ENCODE data around the gene POLRMT.

The POLRMT gene

DNA sequence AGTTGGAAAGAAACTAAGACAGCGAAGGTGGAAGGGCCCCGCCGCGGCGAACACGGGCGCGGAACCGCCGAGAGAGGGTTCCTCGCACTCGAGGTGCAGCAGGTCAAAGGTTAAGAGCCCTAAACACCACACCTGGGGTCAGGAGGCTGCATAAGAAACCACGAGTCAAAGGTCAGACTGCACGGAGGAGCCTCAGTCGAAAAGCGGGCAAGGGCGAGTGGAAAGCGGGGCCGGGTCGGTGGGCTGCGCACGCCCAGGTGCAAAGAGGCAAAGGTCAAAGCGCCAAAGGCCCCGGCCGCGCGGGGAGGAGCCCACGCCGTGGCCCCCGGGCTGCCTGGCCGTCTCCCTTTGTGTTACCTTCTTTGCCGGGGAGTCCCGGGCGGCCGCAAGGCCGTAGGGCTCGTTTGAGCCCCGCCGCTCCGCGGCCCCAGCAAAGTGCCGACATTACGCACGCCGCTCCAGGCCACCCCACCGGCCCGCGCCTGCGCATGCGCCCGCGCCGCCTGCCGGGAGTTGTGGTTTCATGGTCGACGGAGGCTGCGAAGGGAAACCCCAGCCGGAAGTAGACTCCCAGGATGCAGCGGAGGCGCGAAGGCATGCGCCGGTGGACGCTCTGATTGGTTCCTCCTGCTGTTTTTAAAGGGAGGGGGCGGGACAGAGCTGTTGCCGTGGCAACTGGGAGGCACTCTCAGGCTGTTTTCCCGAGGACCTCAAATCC lies at the start of gene POLRMT:
POLRMT (minus strand) TSS at position 470 of the 718 bp plus-strand sequence; CDS start at position 445, 25 bp downstream.
- ATAC-seq (replicated peaks; ENCODE audit: extremely low read depth, poor library complexity, severe bottlenecking) (peak; percentile 95), DNase-seq (ENCODE audit: low spot score in 2 of 2) (peak; percentile 80 to 92)
- Mint-ChIP-seq H3K9me3 (no peaks in the 10 kb centered on the region), H3K36me3 (ENCODE audit: insufficient read depth) (peaks cover 36% of the 10 kb centered on the region), H3K27me3 (no peaks in the 10 kb centered on the region), H3K4me3 (peak within 1 kb of the TSS; percentile 95), H3K27ac (ENCODE audit: low read depth) (peak within 1 kb of the TSS; percentile 97), H3K4me1 (peaks cover 43% of the 10 kb centered on the region)

DNA sequence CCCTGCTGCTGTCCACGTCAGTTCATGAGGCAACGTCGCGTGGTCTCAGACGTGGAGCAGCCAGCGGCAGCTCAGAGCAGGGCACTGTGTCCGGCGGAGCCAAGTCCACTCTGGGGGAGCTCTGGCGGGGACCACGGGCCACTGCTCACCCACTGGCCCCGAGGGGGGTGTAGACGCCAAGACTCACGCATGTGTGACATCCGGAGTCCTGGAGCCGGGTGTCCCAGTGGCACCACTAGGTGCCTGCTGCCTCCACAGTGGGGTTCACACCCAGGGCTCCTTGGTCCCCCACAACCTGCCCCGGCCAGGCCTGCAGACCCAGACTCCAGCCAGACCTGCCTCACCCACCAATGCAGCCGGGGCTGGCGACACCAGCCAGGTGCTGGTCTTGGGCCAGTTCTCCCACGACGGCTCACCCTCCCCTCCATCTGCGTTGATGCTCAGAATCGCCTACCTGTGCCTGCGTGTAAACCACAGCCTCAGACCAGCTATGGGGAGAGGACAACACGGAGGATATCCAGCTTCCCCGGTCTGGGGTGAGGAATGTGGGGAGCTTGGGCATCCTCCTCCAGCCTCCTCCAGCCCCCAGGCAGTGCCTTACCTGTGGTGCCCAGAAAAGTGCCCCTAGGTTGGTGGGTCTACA lies 49.5 kb upstream of the POLRMT start:
- Mint-ChIP-seq H3K4me3 (no peak overlapping the region), H3K4me1 (peaks cover 6% of the 10 kb centered on the region), H3K9me3 (no peaks in the 10 kb centered on the region), H3K27me3 (no peaks in the 10 kb centered on the region), H3K27ac (ENCODE audit: low read depth) (no peak overlapping the region), H3K36me3 (ENCODE audit: insufficient read depth) (no peaks in the 10 kb centered on the region)
- DNase-seq (ENCODE audit: low spot score in 2 of 2) = no peak
- no peak for ATAC-seq (replicated peaks; ENCODE audit: extremely low read depth, poor library complexity, severe bottlenecking)

DNA sequence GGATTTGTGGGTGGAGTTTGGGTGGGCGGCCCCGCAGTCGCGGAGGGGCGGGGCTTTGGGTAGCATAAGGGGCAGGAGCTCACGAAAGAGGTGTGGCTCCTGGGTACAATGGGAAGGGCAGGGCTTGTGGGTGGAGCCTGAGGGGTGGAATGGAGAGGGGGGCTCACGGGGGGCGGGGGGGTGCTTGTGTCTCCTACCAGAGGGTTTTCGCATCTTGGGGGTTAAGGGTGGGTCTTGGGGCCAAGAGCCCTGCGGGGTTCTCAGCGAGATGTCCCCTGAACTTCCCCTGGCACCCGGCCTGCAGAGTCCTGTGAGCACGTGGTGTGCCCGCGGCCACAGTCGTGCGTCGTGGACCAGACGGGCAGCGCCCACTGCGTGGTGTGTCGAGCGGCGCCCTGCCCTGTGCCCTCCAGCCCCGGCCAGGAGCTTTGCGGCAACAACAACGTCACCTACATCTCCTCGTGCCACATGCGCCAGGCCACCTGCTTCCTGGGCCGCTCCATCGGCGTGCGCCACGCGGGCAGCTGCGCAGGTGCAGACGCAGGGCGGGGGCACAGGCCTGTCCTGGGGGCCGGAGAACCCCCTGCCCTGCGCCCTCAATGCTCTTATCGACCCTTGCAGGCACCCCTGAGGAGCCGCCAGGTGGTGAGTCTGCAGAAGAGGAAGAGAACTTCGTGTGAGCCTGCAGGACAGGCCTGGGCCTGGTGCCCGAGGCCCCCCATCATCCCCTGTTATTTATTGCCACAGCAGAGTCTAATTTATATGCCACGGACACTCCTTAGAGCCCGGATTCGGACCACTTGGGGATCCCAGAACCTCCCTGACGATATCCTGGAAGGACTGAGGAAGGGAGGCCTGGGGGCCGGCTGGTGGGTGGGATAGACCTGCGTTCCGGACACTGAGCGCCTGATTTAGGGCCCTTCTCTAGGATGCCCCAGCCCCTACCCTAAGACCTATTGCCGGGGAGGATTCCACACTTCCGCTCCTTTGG lies 48.0 kb upstream of the POLRMT start:
- Mint-ChIP-seq H3K4me3 (peak overlapping the region; percentile 69), H3K27me3 (no peaks in the 10 kb centered on the region), H3K36me3 (ENCODE audit: insufficient read depth) (no peaks in the 10 kb centered on the region), H3K27ac (ENCODE audit: low read depth) (peak overlapping the region; percentile 83), H3K9me3 (no peaks in the 10 kb centered on the region), H3K4me1 (peaks cover 6% of the 10 kb centered on the region)
- ATAC-seq (replicated peaks; ENCODE audit: extremely low read depth, poor library complexity, severe bottlenecking) (no peak), DNase-seq (ENCODE audit: low spot score in 2 of 2) (no peak)

DNA sequence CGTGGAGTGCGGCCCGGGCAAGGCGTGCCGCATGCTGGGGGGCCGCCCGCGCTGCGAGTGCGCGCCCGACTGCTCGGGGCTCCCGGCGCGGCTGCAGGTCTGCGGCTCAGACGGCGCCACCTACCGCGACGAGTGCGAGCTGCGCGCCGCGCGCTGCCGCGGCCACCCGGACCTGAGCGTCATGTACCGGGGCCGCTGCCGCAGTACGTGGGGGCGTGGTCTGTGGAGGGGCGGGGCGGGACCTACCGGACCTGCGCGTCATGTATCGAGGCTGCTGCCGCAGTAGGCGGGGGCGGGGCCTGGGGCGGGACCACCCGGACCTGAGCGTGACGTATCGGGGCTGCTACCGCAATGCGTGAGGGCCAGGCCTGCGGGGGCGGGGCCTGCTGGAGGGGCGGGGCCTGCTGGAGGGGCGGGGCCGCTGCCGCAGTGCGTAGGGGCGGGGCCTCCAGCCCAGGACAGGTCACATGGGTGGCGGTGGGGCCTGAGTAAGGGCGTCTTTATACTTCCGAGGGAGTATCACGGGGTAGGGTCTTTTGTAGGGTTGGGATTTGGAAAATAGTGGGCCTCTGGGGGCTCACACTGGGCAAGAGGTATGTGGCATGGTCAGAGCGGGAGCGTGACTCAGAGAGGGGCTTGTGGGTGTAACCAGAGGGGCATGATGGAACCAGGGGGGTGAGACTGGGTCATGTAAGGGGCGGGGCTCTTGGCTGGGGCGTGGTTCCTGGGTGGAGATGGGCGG lies 47.1 kb upstream of the POLRMT start:
- ATAC-seq (replicated peaks; ENCODE audit: extremely low read depth, poor library complexity, severe bottlenecking) = peak; percentile 79
- H3K36me3 Mint-ChIP-seq (ENCODE audit: insufficient read depth) = no peaks in the 10 kb centered on the region
- H3K27me3 Mint-ChIP-seq = peaks cover 3% of the 10 kb centered on the region
- H3K4me3 Mint-ChIP-seq = peak overlapping the region; percentile 69
- DNase-seq (ENCODE audit: low spot score in 2 of 2) = peak; percentile 92 to 96
- no peaks in the 10 kb centered on the region for H3K9me3 Mint-ChIP-seq
- H3K27ac Mint-ChIP-seq (ENCODE audit: low read depth) = peak overlapping the region; percentile 83
- H3K4me1 Mint-ChIP-seq = peaks cover 6% of the 10 kb centered on the region

DNA sequence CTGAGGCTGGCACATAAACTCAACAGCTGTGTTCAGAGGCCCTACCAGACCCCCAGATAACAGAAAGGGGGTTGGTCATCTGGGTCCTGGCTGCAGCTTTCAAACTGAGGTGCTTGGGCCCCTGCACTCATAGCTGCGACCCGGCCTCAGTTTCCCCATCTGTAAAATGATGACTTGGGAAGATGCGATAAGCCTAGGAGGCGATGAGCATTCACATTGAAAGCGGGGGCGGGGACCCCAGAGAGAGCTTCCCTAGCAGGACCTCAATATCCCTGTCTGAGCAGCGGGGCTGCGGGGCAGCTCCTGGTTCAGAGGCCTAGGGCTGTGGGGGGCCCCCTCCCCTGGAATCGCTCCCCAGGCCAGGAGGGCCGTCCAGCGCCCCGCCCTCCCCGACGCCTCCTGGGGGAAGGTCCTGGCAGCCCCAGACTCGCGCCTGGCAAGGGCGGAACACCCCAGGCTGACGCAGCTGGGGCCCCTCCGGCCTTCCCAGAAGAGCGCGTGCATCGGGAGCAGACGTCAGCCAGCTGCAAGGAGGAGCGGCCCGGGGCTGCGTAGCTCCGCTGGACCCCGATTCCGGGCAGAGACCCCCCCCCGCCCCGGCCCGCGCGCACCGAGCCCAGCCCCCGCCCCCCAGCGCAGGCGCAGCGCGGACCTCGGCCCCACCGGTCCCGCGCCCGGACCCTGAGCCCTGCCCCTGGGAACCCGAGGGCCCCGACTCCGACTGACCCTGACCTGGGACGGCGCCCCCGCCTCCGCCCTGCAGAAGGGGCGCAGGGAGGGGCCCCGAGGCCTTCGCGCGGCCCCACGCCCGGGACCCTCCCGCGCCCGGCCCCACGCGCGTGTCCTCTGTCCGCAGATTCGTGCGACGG lies 46.3 kb upstream of the POLRMT start:
- Mint-ChIP-seq H3K4me1 (peaks cover 6% of the 10 kb centered on the region), H3K27ac (ENCODE audit: low read depth) (no peak overlapping the region), H3K4me3 (peak overlapping the region; percentile 69), H3K9me3 (no peaks in the 10 kb centered on the region), H3K27me3 (peaks cover 11% of the 10 kb centered on the region), H3K36me3 (ENCODE audit: insufficient read depth) (no peaks in the 10 kb centered on the region)
- no peak for ATAC-seq (replicated peaks; ENCODE audit: extremely low read depth, poor library complexity, severe bottlenecking)
- no peak for DNase-seq (ENCODE audit: low spot score in 2 of 2)

DNA sequence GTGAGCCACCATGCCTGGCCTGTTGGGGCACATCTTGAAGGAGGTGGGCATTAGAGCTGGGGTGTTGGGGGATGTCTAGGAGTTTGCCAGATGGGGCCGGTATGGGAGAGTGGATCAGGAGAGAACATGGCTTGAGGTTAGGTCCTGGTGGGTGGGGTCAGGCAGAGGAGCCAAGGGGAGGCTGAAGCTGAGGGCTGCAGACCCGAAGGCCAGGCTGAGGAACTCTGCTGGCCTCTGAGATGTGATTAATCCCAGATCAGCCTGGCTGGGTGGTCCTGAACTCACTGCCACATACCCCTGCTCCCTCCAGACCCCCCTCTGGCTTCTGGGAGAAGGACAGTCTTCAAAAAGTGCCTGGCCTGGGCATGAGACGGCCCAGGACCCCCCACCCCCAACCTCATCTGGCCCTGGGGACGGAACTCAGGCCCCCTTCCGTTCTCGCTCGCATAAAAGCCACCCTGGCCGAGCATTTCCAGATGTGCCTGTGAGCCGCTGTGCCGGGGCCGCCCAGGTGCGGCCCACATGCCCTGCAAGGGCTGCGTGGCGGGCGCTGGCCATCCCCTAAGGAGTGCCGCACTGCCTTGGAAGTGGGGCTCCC lies 45.6 kb upstream of the POLRMT start:
- Mint-ChIP-seq H3K4me1 (peaks cover 6% of the 10 kb centered on the region), H3K4me3 (peak overlapping the region; percentile 69), H3K27ac (ENCODE audit: low read depth) (no peak overlapping the region), H3K27me3 (peaks cover 14% of the 10 kb centered on the region), H3K36me3 (ENCODE audit: insufficient read depth) (no peaks in the 10 kb centered on the region), H3K9me3 (no peaks in the 10 kb centered on the region)
- DNase-seq (ENCODE audit: low spot score in 2 of 2) (no peak), ATAC-seq (replicated peaks; ENCODE audit: extremely low read depth, poor library complexity, severe bottlenecking) (no peak)

DNA sequence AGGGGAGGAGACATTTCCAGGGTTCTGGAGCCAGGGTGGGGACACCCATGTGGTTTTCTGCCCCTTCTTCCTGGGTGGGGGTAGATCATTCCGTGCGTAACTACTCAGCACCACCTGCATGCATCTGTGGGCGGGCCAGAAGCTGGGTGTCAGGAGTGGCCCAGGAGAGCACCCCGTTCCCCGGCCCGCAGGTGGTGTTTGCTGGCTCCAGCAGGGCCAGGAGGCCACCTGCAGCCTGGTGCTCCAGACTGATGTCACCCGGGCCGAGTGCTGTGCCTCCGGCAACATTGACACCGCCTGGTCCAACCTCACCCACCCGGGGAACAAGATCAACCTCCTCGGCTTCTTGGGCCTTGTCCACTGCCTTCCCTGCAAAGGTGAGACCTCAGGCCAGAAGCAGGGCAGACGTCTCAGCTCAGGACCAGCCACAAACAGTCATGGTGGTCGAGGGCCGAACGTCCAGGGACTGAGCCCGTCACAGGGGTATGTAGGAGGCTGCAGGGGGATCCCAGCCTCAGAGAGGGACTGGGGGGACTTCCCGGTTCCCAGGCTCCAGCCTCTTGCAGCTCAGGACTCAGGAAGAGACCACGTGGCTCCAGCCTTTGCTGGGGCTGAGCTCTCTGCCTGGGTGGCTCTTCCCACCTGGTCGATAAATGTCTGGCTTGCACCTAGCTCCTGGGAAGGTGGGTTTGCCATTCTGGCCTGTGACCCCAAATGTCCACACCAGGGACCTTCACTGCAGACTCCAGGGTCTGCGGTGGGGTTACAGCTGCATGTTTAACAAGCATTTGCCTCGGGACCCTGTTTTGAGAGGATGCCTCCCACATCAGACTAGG lies 44.5 kb upstream of the POLRMT start:
- Mint-ChIP-seq H3K27me3 (peaks cover 22% of the 10 kb centered on the region), H3K4me3 (peak overlapping the region; percentile 61), H3K9me3 (no peaks in the 10 kb centered on the region), H3K36me3 (ENCODE audit: insufficient read depth) (no peaks in the 10 kb centered on the region), H3K27ac (ENCODE audit: low read depth) (no peak overlapping the region), H3K4me1 (peaks cover 6% of the 10 kb centered on the region)
- DNase-seq (ENCODE audit: low spot score in 2 of 2) = no peak
- ATAC-seq (replicated peaks; ENCODE audit: extremely low read depth, poor library complexity, severe bottlenecking) = no peak

DNA sequence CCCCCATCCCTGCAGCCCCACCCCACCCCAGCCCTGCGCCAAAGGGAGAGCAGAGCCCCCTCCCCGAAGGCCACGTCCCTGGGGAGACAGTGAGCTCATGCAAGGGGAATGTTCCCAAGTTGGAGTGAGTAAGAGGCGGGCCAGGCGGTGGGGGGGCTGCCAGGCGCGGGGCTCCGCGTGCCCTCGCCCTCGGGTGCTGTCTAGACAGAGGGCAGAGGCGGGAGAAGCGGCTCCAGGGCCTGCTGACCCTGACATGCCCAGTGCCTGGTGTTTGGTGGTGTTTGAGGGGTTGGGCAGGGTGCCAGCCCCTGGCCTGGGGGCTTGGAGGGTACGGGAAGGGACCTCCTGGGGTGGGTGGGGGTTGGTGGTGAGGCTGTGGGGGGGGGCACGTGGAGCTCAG lies 43.9 kb upstream of the POLRMT start:
- H3K4me3 Mint-ChIP-seq = no peak overlapping the region
- H3K27ac Mint-ChIP-seq (ENCODE audit: low read depth) = no peak overlapping the region
- no peak for ATAC-seq (replicated peaks; ENCODE audit: extremely low read depth, poor library complexity, severe bottlenecking)
- H3K9me3 Mint-ChIP-seq = no peaks in the 10 kb centered on the region
- peaks cover 22% of the 10 kb centered on the region for H3K27me3 Mint-ChIP-seq
- no peak for DNase-seq (ENCODE audit: low spot score in 2 of 2)
- peaks cover 6% of the 10 kb centered on the region for H3K4me1 Mint-ChIP-seq
- H3K36me3 Mint-ChIP-seq (ENCODE audit: insufficient read depth) = no peaks in the 10 kb centered on the region

DNA sequence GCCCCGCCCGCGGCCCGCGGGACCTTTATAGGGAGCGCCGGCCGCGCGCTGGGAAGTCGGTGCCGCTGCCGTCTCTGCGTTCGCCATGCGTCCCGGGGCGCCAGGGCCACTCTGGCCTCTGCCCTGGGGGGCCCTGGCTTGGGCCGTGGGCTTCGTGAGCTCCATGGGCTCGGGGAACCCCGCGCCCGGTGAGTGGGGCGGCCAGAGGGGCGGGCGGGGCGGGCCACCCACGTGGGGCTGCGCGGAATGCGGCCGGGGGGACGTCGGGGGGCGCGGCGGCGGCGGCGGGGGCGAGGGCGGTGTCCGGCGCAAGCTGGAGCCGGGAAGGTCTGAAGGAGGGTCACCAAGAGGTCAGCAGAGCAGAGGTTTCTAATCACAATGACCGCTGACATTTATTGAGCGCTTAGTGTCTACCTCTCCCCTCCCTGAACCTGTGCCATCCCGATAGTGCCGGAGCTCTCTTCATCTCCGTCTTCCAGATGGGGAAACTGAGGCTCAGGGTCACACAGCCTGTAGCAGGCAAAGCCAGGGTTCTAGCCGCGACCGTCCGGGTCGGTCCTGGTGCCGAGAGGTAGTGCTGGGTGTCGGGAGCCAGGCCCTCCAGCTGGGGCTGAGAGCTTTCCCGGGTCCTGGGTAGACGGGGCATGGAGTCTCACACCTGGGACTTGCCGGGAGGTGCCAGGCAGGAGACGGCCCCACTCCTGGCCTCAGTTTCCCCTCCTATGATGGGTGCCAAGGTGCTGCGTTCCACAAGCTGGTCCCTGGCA lies 43.2 kb upstream of the POLRMT start, which contains the start of gene FSTL3:
FSTL3 (plus strand) TSS at position 54 of the 767 bp plus-strand sequence; CDS start at position 86, 32 bp downstream.
- Mint-ChIP-seq H3K4me1 (peaks cover 6% of the 10 kb centered on the region), H3K4me3 (peak within 1 kb of the TSS; percentile 25), H3K27ac (ENCODE audit: low read depth) (no peak within 1 kb of the TSS), H3K36me3 (ENCODE audit: insufficient read depth) (no peaks in the 10 kb centered on the region), H3K9me3 (no peaks in the 10 kb centered on the region), H3K27me3 (peaks cover 22% of the 10 kb centered on the region)
- DNase-seq (ENCODE audit: low spot score in 2 of 2) (no peak), ATAC-seq (replicated peaks; ENCODE audit: extremely low read depth, poor library complexity, severe bottlenecking) (no peak)

DNA sequence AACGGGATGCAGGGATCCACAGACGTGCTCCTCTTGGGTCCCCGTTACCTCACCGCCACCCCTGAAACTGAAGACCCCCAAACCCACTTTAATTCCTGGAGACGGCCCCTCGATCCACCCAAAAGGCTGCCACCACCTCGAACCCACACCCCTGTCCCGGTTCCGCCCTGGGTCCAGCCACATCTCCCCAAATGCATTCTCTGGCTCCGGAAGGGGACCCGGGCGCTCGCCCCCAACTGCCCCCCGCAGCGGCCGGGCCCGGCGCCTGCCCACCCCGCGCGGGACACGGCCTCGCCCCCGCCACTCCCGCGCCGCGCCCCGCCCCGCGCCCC lies 42.6 kb upstream of the POLRMT start:
- no peak for ATAC-seq (replicated peaks; ENCODE audit: extremely low read depth, poor library complexity, severe bottlenecking)
- Mint-ChIP-seq H3K27me3 (peaks cover 22% of the 10 kb centered on the region), H3K4me3 (no peak overlapping the region), H3K9me3 (no peaks in the 10 kb centered on the region), H3K36me3 (ENCODE audit: insufficient read depth) (no peaks in the 10 kb centered on the region), H3K27ac (ENCODE audit: low read depth) (no peak overlapping the region), H3K4me1 (peaks cover 6% of the 10 kb centered on the region)
- DNase-seq (ENCODE audit: low spot score in 2 of 2) = no peak

Data from central memory CD8-positive, alpha-beta T cell (primary cell).